HG03139 (cell line): Measurements from ENCODE around the gene MAP2K7.

Experiments
- ATAC-seq: cut with Tn5 transposase; IDR thresholded peaks from one replicate; pipeline ENCODE4 v1.9.1; 2021; ENCODE audit not compliant: unreplicated experiment

Gene MAP2K7

DNA sequence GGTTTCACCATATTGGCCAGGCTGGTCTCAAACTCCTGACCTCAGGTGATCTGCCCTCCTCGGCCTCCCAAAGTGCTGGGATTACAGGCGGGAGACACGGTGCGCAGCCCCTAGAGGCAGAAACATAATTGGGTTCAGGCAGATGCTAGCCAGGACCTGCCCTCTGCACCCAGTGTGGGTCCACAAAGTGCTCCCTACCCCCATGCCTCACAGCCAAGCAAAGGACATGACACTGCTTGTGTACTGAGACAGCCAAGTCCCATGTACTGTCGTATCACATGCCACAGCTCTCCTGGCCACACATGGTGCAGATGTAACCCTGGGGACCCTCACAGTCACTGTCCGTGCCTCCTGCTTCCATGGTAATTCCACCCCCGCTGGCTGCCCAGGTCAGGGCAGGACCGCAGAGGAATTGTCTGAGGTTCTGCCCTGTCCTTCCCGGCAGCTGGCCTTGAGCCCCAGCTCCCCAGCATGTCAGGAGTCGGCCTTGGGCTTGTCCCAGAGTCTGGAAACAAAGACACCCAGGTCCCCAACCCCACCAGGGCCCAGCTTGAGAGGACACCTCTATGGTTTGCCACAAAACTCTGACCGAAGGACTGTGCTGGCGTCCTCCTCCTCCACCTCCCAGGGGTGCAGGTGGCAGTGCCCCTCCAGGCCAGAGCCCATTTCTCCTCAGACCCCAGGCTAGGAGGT is 37.1 kb upstream of the MAP2K7 start:
- no peak for ATAC-seq

DNA sequence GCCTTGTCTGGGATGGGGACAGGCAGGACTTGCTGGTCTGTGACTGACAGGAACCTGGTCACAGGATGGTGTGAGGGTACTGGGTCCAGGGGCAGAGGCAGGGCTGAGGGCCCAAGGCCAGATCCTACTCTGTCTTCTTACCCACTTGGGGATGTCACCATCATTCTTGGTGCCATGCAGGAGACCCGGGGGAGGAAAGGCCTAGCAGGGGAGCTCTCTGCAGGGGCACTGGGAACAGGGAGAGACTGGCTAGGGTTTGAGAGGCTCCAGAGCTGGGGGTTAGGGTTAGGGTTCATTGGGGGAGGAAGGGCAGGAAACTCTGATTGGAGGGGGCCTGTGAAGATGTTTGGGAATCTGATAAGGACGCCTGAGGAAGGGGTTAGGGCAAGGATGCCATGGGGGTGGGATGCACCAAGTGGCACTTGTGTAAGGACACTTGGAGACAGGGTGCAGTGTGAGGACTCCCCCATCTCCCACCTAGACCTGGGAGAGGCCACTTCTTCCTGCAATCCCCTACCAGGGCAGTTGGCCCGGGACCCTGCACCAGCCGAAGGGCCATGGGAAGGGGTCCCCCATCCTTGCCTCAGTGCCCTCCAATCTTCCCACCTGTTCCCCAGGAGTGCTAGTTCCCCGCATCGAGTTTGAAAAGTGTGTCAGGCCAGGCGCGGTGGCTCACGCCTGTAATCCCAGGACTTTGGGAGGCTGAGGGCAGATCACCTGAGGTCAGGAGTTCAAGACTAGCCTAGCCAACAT is 36.4 kb upstream of the MAP2K7 start:
- no peak for ATAC-seq

DNA sequence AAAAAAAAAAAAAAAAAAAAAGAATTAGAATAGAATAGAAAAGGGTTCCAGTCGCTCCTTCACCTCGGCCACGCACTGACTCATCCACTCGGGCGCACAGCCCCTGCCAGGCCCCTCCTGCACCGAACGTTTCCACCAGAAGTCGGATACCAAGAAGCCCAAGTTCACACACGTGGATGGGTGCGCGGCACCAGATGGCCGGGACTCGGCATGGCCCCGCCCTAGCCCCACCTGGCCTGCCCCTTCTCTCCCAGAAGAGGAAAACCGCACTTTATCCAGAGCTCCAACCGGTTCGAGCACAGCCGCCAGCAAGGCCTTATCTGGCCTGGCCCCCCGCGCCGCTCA is 35.4 kb upstream of the MAP2K7 start:
- ATAC-seq: no peak

DNA sequence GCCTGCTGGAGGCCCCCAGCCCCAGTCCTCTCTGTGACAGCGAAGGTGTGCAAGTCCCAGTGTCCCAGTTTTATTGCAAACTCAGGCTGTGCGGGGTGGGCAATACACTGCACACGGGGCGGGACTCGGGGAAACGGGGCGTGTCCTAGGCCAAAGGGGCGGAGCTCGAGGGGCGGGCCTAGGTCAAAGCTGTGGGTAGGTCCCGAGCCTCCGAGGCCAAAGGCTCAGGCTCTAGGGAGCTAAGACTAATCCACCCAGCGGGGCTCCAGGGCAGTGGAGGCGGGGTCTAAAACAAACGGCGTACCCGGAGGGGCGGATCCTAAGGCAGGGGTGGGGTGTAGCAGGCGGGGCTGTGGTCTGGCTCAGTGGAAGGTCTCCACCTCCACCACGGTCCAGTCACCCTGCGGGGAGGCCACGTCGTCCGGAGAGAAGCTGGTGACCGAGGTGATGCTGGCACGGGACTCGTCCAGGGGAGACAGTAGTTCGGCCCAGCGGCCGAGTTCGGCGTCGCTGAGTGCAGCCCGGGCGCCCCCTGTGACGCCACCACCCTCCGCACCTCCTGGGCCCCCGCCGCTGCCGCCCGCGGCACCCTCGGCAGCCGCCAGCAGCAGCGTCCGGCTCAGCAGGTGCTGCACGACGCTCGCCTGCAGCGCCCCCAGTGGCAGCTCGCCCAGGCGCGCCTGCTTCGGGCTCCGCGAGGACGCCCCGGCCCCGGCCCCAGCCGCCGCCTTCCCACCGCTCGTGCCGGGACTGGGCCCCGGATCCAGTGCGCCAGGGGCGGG is 34.8 kb upstream of the MAP2K7 start:
- peak; percentile 46 for ATAC-seq

DNA sequence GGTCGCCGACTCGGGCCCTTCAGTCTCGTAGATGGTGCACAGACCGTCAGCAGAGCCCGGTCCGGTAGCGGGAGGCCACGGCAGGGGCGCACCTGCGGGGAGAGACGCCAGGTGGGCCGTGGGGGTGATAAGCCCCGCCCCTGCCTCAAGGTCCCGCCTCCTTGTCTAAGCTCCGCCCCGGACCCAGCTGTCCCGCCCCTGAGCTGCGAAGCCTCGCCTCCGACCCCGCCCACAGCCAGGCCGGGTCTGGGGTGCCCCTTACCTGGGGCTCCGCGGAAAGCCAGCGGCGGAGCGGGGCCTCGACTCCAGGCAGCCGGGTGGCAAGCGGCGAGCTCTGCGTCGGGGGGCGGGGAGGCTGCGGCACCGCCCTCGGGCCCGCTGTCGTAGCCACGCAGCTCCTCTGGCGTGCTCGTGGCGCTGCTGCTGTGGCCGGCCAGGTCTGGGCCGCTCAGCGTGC is 34.2 kb upstream of the MAP2K7 start:
- peak; percentile 42 for ATAC-seq

DNA sequence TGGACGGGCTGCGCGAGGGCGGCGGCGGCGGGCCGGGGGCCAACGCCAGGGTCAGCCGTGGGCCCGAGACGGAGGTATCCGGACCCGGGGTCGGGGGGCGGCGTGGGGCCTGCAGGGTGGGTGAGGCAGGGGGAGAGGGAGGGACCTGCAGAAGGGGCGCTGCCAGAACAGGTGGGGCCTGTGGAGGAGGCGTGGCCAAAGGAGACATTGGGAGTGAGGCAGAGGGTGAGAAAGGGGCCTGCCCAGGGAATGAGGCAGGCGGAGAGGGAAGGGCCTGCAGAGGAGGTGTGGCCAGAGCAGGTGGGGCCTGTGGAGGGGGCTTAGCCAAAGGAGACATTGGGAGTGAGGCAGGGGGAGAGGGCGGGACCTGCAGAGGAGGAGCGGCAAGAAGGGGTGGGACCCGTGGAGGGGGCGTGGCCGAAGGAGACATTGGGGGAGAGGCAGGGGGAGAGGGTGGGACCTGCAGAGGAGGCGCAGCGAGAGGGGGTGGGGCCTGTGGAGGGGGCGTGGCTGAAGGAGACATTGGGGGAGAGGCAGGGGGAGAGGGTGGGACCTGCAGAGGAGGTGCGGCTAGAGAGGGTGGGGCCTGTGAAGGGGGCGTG is 33.7 kb upstream of the MAP2K7 start:
- no peak for ATAC-seq

DNA sequence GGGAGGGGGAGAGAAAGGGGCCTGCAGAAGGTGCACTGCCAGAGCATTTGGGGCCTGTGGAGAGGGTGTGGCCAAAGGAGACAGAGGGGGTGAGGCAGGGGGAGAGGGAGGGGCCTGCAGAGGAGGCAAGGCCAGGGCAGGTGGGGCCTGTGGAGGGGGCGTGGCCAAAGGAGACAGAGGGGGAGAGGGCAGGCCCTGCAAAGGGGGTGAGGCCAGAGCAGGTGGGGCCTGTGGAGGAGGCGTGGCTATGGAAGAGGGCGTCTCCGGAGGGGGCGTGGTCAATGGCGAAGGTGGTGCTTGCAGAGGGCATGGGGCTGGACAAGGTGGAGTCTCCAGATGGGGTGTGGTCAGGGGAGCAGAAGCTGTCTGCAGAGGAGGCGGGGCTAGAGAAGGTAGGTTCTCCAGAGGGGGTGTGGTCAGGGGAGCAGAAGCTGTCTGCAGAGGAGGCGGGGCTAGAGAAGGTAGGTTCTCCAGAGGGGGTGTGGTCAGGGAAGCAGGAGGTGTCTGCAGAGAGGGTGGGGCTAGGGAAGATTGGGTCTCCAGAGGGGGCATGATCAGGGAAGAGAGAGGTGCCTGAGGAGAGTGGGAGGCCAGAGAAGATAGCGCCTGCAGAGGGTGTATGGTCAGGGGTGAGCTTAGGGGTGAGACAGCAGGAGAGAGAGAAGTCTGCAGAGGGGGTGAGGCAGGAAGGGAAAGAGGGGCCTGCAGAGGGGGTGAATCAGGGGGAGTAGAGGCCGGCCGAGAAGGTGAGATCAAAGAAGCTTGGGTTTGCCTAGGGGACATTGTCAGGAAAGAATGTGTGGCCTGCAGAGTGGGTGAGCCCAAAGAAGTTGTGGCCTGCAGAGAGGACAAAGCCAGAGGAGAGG is 32.9 kb upstream of the MAP2K7 start:
- ATAC-seq: no peak

DNA sequence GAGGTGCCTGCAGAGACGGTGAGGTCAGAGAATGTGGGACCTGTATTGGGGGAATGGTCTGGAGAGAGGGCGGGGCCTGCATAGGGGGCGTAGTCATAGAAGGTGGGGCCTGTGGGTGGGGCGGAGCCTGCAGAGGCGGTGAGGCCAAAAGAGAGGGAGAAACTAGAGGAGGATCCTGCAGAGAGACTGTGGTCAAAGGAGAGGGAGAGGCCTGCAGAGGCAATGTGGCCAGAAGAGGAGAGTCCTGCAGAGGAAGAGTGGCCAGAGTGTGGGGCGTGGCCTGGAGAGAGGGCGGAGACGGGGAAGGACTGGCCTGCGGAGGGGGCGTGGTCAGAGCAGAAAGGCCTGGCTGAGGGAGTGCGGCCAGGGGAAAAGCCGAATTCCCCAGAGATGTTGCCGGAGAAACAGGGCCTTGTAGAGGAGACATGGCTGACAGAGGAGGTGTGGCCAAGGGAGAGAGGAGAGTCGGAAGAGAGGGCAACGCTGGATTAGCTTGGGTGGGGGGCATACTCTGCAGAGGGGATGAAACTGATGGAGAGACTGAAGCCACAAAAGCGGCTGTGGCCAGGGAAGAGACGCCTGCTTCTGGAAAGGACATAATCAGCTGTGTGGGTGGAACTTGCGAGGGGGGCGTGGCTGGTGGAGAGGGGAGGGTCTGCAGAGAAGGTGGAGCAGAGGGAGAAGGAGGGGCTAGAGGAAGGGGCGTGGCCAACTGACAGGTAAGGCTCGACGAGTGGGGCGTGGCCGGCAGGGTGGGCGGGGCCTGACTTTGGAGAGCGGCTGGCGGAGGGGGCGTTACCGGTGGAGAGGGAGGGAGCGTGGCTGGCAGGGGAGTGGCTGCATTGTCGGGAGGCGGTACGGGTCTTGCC is 32.0 kb upstream of the MAP2K7 start:
- ATAC-seq: no peak

DNA sequence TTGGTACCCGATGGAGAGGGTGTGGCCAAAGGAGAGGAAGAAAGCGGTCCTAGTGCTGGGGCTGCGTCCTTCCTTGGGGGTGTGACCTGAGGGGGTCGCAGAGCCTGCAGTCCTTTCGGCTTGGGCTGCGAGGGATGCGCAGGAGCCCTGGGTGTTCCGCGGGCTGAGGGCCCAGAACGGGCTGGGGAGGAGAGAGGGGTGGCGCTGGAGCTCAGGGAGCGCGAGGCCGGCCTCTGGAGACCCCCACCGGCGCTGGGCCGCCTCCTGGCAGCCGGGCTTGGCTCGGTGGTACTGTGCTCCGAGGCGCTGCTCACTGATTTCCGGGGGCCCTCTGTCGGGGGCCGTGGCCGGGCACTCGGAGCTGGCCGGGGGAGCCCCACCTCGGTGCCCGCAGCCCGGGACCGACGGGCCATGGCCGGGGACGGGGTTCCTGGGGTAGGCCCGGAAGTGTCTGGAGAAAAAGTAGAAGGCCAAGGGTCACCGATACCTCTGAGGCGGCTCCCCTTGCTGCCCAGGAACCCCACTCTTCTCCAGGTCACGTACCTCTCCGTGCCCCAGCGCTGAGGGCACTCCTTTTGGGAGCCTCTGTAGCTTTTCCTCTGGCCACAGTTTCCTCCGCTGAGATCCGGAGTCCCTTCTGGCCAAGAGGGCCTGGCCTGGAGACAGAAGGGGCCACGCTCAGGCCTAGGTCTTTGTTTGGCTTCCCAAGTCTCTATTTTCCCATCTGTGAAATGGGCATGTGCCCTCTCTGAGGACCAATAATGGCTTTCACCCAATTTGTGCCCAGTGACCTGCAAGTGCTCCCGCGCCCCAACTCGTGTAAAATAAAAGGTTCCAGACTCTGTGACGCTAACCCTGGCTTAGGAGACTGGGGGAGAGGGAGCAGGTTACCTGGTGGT is 31.1 kb upstream of the MAP2K7 start:
- ATAC-seq: no peak

DNA sequence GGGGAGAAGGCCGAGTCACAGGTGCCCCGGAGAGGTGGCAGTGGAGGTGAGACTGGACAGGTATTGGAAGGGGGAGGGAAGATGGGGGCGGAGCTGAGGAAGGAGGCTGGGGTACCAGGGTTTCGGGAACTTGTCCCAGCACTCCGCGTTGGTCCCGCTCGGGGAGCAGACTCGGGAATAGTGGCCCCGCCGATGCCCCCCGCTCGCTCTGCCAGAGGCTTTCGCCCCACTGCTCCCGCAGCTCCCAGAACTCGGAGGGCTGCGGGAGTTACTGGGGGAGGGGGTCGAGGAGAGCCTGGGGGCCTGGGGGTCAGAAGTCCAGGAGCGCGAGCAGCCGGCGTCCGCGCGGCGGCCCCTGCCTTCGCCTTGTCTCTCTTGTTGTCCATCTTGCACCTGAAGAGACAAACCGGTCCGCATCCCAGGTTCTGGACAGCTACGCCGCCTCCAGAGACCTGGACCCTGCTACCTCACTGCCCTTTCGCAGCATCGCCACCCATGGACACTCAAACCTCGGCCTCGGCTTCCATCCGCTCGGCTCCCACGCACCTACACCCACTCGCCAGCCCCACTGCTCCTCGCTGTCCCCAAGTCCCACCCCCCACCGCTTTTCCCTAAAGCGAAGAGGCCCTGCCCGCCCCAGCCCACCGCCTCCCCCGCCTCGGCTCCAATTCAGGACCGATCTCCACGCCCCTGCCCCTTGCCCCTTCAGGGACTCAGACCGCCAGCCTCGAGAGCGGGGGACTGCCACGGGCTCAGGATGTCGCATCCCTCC is 30.2 kb upstream of the MAP2K7 start:
- ATAC-seq: no peak

DNA sequence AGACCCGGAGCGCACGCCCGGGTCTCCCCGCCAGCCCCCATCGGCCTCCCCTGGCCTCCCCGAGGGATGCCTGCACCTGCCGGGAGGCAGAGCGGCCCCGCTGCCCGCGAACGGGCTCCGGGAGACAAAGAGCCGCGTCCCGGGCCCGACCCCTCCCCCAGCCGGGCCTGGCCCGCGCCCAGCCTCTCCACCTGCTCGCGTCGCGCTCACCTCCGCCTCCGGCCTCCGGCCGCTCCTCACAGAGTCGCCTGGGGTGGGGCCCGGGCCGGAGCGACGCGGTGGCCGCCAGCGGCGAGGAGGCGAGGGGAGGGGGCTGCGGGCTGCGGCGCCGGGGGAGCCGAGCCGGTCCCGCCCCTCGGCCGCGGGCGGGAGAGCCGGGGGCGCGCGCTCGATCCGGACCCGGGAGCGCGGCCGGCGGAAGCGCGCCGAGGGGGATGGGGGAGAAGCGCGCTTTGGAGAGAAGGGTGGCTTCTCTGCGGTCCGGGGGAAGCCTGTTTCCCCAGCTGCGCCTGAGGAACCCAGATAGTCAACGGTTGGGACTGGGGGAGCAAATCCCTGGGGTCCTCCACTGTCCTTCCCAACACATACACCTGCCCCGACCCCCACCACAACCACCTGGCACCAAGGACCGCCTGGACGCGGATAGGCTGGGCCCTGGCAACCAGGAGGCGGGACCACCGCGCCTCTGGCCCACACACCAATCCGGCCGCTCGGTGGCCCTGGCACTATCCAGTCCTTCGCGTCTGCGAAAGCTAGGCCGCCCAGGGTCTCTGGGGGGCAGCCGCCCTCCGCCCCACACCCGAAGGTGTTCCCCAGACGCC is 29.4 kb upstream of the MAP2K7 start, which contains the start of gene PRR36:
Gene PRR36, minus strand, starts transcription at position 315 of the 821 bp plus-strand sequence. CDS start 701 bp downstream, outside the sequence.
- no peak for ATAC-seq

DNA sequence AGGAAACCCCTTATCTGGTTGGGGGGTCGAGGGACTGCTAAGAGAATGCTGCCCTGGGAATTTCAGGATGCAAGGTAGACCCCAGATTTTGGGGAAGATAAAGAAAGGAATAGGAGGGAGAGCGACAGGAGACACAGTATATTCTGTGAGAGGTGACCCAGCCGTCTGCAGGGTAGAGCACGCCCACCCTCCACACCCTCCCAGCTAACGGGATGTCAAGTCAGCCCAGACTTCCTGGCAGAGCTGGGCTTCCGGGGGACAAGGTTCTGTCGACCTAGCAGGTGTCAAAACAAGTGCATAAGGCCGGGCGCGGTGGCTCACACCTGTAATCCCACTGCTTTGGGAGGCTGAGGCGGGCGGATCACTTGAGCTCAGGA is 28.8 kb upstream of the MAP2K7 start:
- ATAC-seq: no peak

DNA sequence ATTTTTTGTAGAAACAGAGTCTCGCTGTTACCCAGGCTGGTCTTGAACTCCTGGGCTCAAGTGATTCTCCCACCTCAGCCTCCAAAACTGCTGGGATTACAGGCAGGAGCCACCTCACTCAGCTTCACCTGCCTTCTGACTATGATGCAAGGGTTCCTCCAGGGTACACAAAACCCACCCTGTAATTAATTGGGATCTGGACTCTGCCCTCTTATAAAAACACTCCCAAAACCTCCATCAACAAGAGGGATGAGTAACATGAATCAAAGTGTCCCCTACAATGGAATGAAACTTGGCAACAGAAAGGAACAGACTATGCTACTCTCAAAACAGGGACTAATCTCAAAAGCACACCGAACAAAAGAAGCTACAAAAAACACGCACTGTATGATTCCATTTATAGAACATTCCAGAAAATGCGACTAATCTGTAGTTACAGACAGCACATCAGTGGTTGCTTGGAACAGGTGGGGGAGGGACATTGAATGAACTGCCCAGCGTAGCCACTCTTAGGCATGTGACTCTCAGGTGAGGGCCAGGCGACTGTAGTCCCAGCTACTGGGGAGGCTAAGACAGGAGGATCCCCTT is 26.3 kb upstream of the MAP2K7 start:
- ATAC-seq: no peak

DNA sequence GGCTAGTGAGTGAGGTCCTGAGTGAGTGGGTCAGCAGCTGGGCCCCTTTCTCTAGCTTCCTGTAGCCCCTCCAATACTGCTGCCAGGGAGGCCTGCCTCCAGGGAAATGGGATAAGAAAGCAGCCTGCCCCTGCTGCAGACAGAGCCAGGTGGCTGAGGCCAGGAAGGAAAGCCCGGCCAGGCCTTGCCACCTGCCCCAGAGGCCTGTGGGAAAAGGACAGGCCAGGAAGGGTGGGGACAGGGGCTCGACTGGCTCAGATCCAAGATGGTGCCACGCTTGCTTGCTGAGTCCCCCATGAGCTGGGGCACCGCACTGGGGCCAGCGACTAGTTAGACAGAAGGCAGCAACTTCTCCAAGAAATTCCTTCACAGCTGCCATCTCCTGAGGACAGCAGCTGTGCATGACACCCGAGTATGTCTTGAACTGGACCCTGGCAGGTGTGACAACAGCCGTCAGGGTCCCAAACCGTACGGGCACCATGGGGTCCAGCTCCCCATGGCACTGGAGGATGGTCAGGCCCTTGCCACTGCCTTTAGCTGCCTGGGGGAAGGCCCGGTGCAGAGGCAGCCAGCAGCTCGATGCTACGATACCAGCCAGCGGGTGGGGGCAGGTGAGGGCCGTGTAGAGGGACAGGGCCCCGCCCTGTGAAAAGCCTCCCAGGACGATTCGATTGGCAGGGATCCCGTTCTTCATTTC is 24.4 kb upstream of the MAP2K7 start:
- no peak for ATAC-seq

DNA sequence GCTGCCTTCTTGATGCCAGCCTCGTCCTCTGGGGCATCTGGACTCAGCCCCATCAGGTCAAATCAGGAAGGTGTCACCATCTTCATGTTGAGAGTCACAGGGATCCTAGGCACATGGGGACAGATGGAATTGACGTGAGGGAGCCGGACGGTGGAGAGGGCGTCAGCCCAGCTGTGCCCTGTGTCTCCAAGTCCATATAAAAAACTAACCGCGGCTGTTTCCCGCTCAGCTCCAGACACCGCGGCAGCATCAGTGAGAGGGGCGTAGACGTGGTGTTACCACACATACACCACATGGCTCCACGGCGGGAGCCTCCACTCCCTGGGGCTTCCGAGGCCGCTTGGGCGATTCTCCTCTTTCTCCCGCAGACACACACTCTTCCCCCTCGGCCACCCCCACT is 23.8 kb upstream of the MAP2K7 start:
- ATAC-seq: no peak

DNA sequence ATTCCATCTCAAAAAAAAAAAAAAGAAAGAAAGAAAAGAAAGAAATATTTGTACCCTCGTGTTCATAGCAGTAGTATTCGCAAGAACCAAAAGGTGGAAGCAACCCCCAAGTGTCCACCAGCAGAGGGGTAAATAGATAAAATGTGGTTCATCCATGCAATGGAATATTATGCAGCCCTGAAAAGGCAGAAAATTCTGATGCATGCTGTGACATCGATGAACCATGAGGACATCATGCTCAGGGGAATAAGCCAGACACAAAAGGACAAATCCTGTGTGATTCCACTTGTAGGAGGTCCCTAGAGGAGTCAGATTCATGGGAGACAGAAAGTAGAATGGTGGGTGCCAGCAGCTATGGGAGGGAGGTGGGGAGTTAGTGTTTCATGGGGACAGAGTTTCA is 21.8 kb upstream of the MAP2K7 start:
- no peak for ATAC-seq
